HFFc6 (cell line): Measurements from ENCODE around the gene GID4. TPM values are rescaled to one million over a fixed set of nuclear protein-coding genes. Genes with fewer than 3 reads are reported as not detected.

Experiments used
- DNase-seq: peaks from one replicate; pipeline ENCODE4 v3.0.0-alpha.2; 2018
- H3K27ac Mint-ChIP-seq: 2 replicates; pipeline ENCODE4 v1.8.0; 2020; ENCODE audit warnings: mild to moderate bottlenecking, mixed read lengths
- H3K27me3 Mint-ChIP-seq: 2 replicates; pipeline ENCODE4 v1.8.0; 2021; ENCODE audit warnings: mild to moderate bottlenecking, moderate library complexity, mixed read lengths; ENCODE audit not compliant: insufficient read depth
- H3K36me3 Mint-ChIP-seq: 2 replicates; pipeline ENCODE4 v1.8.0; 2021; ENCODE audit warnings: low read depth, mixed read lengths
- H3K4me1 Mint-ChIP-seq: 2 replicates; pipeline ENCODE4 v1.8.0; 2020; ENCODE audit warnings: low read depth, mixed read lengths
- H3K4me3 Mint-ChIP-seq: 2 replicates; pipeline ENCODE4 v1.8.0; 2020; ENCODE audit warnings: mild to moderate bottlenecking, moderate library complexity, mixed read lengths
- H3K9me3 Mint-ChIP-seq: 2 replicates; pipeline ENCODE4 v1.8.0; 2020; ENCODE audit warnings: mild to moderate bottlenecking, mixed read lengths
- total RNA-seq, 6 experiments: library from RNA; stranded (reverse); fragmentation: NEBNext Ultra II Directional; extraction: Animal tissue kit (Norgen Biotek cat#: 25700); gene quantifications; 2 replicates in 1 of 6; 3 replicates in 5 of 6; pipeline ENCODE4 v1.2.3, GENCODE V29; 2021
- TF ChIP-seq, protein P1 (sequence below): fragments of 200-600 bp; sonication (generic); IDR thresholded peaks from 2 replicates; pipeline ENCODE4 v1.5.0; 2021; ENCODE audit warnings: antibody characterized with exemption, mild to moderate bottlenecking

The GID4 gene
- total RNA-seq, 6 experiments from 2014 or later: 8.6 to 11.9 (median 9.5) TPM

DNA sequence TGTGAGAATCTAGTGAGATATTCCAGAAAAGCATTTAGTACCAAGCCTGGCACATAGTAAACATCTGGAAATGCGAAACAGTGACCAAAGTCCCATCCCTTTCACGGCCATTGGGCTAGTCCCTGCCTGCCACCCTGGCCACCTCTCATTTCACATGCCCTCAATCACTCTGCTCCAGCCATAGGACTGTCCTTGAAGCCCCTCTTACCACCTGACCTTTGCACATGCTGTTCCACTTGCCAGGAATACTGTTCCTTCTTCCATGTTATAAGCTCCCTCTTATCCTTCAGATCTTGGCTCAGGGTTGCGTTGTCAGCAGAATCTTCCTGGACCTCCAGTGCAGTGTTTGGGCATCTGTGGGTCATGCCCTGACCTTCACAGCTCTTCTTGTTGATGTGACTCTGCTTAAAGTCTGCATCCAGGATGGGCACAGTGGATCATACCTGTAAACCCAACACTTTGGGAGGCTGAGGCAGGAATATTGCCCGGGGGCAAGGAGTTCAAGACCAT is 71.5 kb downstream of the GID4 start:
- TF ChIP-seq, protein P1, sequence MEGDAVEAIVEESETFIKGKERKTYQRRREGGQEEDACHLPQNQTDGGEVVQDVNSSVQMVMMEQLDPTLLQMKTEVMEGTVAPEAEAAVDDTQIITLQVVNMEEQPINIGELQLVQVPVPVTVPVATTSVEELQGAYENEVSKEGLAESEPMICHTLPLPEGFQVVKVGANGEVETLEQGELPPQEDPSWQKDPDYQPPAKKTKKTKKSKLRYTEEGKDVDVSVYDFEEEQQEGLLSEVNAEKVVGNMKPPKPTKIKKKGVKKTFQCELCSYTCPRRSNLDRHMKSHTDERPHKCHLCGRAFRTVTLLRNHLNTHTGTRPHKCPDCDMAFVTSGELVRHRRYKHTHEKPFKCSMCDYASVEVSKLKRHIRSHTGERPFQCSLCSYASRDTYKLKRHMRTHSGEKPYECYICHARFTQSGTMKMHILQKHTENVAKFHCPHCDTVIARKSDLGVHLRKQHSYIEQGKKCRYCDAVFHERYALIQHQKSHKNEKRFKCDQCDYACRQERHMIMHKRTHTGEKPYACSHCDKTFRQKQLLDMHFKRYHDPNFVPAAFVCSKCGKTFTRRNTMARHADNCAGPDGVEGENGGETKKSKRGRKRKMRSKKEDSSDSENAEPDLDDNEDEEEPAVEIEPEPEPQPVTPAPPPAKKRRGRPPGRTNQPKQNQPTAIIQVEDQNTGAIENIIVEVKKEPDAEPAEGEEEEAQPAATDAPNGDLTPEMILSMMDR: no peak
- Mint-ChIP-seq H3K27me3 (peaks cover 9% of the 10 kb centered on the region), H3K27ac (no peak overlapping the region), H3K4me1 (peaks cover 14% of the 10 kb centered on the region), H3K9me3 (no peaks in the 10 kb centered on the region), H3K36me3 (no peaks in the 10 kb centered on the region; the same call in 1 of the 2 replicates), H3K4me3 (no peak overlapping the region)
- no peak for DNase-seq

DNA sequence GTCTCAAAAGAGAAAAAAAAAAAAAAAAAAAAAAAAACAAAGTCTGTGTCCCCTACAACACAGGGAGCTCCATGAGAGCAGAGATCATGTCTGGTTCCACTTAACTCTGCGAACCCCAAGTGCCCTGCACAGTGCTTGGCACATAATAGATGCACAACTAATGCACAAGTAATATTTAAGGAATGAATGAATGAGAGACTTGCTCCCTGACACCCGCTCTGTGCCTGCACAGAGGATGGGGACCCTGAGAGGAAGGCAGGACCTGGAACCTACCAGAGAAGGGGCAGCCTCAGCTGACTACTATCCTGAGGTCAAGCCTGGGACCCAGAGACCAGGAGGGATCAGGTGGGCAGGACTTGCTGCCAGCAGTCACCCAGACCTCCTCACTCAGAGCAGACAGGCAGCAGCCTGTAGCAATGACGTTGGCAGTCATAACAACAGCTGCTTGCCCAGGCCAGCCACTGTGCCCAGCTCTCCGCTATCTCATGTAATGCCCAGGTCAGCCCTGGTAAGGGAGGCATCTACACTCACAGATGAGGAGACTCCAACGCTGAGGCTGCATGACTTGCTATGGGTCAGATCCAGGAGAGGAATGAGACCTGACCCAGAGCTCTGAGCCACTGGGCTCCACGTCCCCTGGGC is 72.2 kb downstream of the GID4 start:
- no peaks in the 10 kb centered on the region for H3K9me3 Mint-ChIP-seq
- no peaks in the 10 kb centered on the region; the same call in 1 of the 2 replicates for H3K36me3 Mint-ChIP-seq
- H3K4me1 Mint-ChIP-seq: peaks cover 14% of the 10 kb centered on the region
- H3K27me3 Mint-ChIP-seq: peaks cover 9% of the 10 kb centered on the region
- TF ChIP-seq, protein P1: no peak
- no peak for DNase-seq
- H3K4me3 Mint-ChIP-seq: no peak overlapping the region
- H3K27ac Mint-ChIP-seq: no peak overlapping the region

DNA sequence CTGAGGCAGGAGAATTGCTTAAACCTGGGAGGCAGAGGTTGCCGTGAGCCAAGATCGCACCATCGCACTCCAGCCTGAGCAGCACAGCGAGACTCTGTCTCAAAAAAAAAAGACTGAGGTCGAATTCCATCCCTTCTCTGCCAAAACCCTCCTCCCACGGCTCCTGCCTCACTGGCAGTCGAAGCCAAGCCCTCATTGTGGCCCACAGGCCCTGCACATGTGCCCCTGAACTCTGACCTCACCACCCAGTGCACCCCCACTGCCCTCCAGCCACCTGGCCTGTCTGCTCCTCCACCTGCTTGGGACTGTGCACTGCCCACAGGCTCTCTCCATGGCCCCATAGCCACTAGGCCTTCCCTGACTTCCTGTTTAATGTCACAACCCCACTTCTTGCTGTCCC is 76.3 kb downstream of the GID4 start:
- H3K4me3 Mint-ChIP-seq: no peak overlapping the region
- H3K27ac Mint-ChIP-seq: no peak overlapping the region
- H3K36me3 Mint-ChIP-seq: peaks cover 5% of the 10 kb centered on the region
- H3K9me3 Mint-ChIP-seq: peaks cover 11% of the 10 kb centered on the region; the same call in 1 of the 2 replicates
- TF ChIP-seq, protein P1: no peak
- DNase-seq: no peak
- peaks cover 14% of the 10 kb centered on the region for H3K4me1 Mint-ChIP-seq
- H3K27me3 Mint-ChIP-seq: peaks cover 6% of the 10 kb centered on the region

DNA sequence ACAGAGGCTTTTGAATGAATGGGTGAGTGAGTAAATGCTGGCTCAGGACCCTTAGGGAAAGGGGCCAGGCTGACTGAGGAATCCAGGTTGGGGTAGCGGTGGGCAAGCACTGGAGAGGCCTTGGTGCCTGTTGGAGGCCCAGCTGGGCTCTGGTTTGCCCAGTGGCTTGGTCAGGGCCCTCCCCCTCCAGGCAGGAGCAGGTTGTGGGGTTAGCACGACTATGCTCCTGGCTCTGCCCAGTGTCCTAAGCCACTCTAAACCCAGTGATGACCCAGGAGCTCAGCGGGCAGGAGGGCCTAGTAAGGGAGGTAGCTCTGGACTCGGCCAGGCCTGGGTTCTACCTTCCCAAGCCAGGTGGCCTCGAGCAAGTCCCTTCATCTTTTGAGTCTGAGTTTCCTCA is 76.9 kb downstream of the GID4 start:
- no peak overlapping the region for H3K27ac Mint-ChIP-seq
- H3K36me3 Mint-ChIP-seq: peaks cover 5% of the 10 kb centered on the region
- peaks cover 14% of the 10 kb centered on the region for H3K4me1 Mint-ChIP-seq
- peaks cover 6% of the 10 kb centered on the region for H3K27me3 Mint-ChIP-seq
- no peak overlapping the region for H3K4me3 Mint-ChIP-seq
- TF ChIP-seq, protein P1: no peak
- peaks cover 11% of the 10 kb centered on the region; the same call in 1 of the 2 replicates for H3K9me3 Mint-ChIP-seq
- no peak for DNase-seq

DNA sequence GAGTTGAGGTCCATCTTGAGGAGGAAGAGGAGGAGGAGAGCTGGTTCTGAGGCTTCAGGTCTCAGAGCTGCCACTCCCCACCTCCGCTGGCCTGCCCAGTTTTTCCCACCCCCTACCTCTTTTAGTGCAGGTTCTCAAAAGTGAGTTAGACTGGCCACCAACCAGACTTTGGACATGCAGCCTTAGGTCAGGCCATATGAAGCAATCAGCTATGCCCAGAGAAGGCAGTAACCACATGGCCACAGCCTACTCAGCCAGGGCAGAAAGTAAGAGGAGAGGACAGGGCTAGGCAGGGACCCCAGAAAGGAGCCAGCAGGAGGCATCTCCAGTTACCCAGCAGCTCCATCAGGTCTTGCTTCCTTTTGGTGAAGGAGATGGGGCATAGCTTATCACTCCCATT is 78.3 kb downstream of the GID4 start:
- Mint-ChIP-seq H3K9me3 (peaks cover 11% of the 10 kb centered on the region; the same call in 1 of the 2 replicates), H3K27me3 (peaks cover 3% of the 10 kb centered on the region), H3K4me3 (no peak overlapping the region), H3K36me3 (peaks cover 5% of the 10 kb centered on the region), H3K4me1 (peaks cover 14% of the 10 kb centered on the region), H3K27ac (no peak overlapping the region)
- no peak for DNase-seq
- TF ChIP-seq, protein P1: no peak

Other genes starting within 250 kb of the GID4 start
- 10 to 100 TPM; 34.9 to 51.7 (median 40.5) TPM for gene SREBF1, start 202.4 kb upstream of the GID4 start, total RNA-seq
- 100 to 1,000 TPM in 4 of 6 experiments, 10 to 100 TPM in 2; 92.1 to 144 (median 101) TPM for gene TOM1L2, start 67.0 kb upstream of the GID4 start, total RNA-seq
- gene DRC3, start 66.5 kb upstream of the GID4 start, total RNA-seq: under 1 TPM; 0.37 to 0.73 (median 0.61) TPM
- gene ATPAF2, start 240 bp upstream of the GID4 start, total RNA-seq: 10 to 100 TPM; 21.5 to 28.4 (median 23.1) TPM
- gene DRG2, start 48.5 kb downstream of the GID4 start, total RNA-seq: 10 to 100 TPM; 30.6 to 38.1 (median 33.7) TPM
- gene MYO15A, start 69.3 kb downstream of the GID4 start, total RNA-seq: under 1 TPM in 4 of 6 experiments, not detected in 2; 0.12 to 0.20 (median 0.16) TPM
- gene ALKBH5, start 144.4 kb downstream of the GID4 start, total RNA-seq: 100 to 1,000 TPM in 3 of 6 experiments, 10 to 100 TPM in 3; 90.2 to 117 (median 103) TPM
- gene LLGL1, start 186.2 kb downstream of the GID4 start, total RNA-seq: 10 to 100 TPM; 38.0 to 50.8 (median 41.0) TPM
- gene FLII, start 219.3 kb downstream of the GID4 start, total RNA-seq: 100 to 1,000 TPM; 347 to 472 (median 438) TPM
- 10 to 100 TPM; 13.3 to 19.9 (median 16.6) TPM for gene MIEF2, start 221.3 kb downstream of the GID4 start, total RNA-seq